Measurements from ENCODE around the gene NUDT13. TPM values are rescaled to one million over a fixed set of nuclear protein-coding genes. Genes with fewer than 3 reads are reported as not detected.

Gene NUDT13
- total RNA-seq, 1 experiment from 2014 or later = 1.5 TPM

GRCh38 chr10:73095481-73096021 lies 14.7 kb upstream of the NUDT13 start:
- Histone ChIP-seq H3K4me1 (ENCODE audit: insufficient read depth, low read length) (no peaks in the 10 kb centered on the region), H3K18ac (ENCODE audit: insufficient read length, low read depth, low read length) (no peak overlapping the region), H3T11ph (ENCODE audit: low read length) (no peak overlapping the region), H3K9me3 (ENCODE audit: control insufficient read depth, low read depth, low read length) (no peaks in the 10 kb centered on the region), H4K8ac (replicated peaks; ENCODE audit: insufficient read length, low read depth, low read length) (no peak overlapping the region), H4K91ac (ENCODE audit: insufficient read length, low read depth, low read length) (no peak overlapping the region), H2BK20ac (ENCODE audit: low read depth, low read length, poor library complexity, severe bottlenecking) (no peak overlapping the region), H2BK120ac (ENCODE audit: low read depth, low read length, poor library complexity, severe bottlenecking) (no peak overlapping the region), H3K23ac (ENCODE audit: insufficient read length, low read depth, low read length) (no peak overlapping the region), H3K14ac (ENCODE audit: insufficient read depth, low read length) (peak overlapping the region; percentile 84; the same call in 1 of the 2 replicates), H4K5ac (ENCODE audit: insufficient read length, low read depth, low read length) (no peak overlapping the region), H4K20me1 (ENCODE audit: control insufficient read depth, insufficient read depth, insufficient read length) (no peaks in the 10 kb centered on the region), H3K79me1 (ENCODE audit: insufficient read depth, low read depth, low read length, poor library complexity, severe bottlenecking) (no peaks in the 10 kb centered on the region), H2AK5ac (ENCODE audit: insufficient read length, low read length) (no peak overlapping the region), H3K79me2 (ENCODE audit: insufficient read depth, low read length) (no peaks in the 10 kb centered on the region), H3K9ac (ENCODE audit: extremely low read depth, insufficient read length, low read length) (peak overlapping the region; percentile 73), H3K27ac (ENCODE audit: insufficient read length, low read depth, low read length) (no peak overlapping the region), H3K23me2 (ENCODE audit: insufficient read length, low read depth, low read length, poor library complexity, severe bottlenecking) (peaks cover 7% of the 10 kb centered on the region), H3K56ac (ENCODE audit: insufficient read length, low read depth, low read length) (no peak overlapping the region), H3K4me2 (ENCODE audit: insufficient read depth, insufficient read length, low read length) (peak overlapping the region; percentile 78), H2BK15ac (ENCODE audit: low read depth, low read length) (no peak overlapping the region), H2AFZ (ENCODE audit: low read length) (no peak overlapping the region), H3K27me3 (ENCODE audit: insufficient read depth, low read length) (no peaks in the 10 kb centered on the region), H2BK5ac (ENCODE audit: insufficient read length, low read length) (no peak overlapping the region), H3K4ac (ENCODE audit: low read depth, low read length) (no peak overlapping the region), H2BK12ac (ENCODE audit: insufficient read length, low read depth, low read length) (no peak overlapping the region)
- Mint-ChIP-seq H3K36me3 (ENCODE audit: insufficient read depth in 1 of 3, low read depth in 3 of 3) (no peaks in the 10 kb centered on the region), H3K9me3 (no peaks in the 10 kb centered on the region), H3K4me3 (peak overlapping the region; percentile 94 to 95), H3K4me1 (peaks cover 18 to 21% of the 10 kb centered on the region in 2 experiments), H3K27ac (peak overlapping the region; percentile 83 to 98 (median 87); a peak in 6 of 7 replicates), H3K27me3 (ENCODE audit: low read depth) (no peaks in the 10 kb centered on the region)
- no peak for TF ChIP-seq CTCF (conservative IDR thresholded peaks at IDR 0.05)
- DNase-seq = no peak
- WGBS (ENCODE audit: extremely low coverage, insufficient read length, low lambda C conversion rate) = no CpG with 5 or more reads among the region's 14 CpGs

Data from H9 (cell line).